ENCODE results near the gene AFF3. TPM values are rescaled to one million over a fixed set of nuclear protein-coding genes. Genes with fewer than 3 reads are reported as not detected.

Gene AFF3
- polyA plus RNA-seq, 3 donors, result 16.2 to 22.8 (median 18.5) TPM

- no peak for DNase-seq (ENCODE audit: low read depth in 3 of 3, low spot score in 2 of 3)
Observed at GRCh38 chr2:99808361-99809200, 333.8 kb downstream of the AFF3 start.

GRCh38 chr2:99806758-99807157 lies 335.6 kb downstream of the AFF3 start:
- DNase-seq (ENCODE audit: low read depth in 3 of 3, low spot score in 2 of 3), result no peak

- no peak for DNase-seq (ENCODE audit: low read depth in 3 of 3, low spot score in 2 of 3)
Observed at GRCh38 chr2:99805930-99806476, 336.4 kb downstream of the AFF3 start.

GRCh38 chr2:99803846-99804245 lies 338.5 kb downstream of the AFF3 start:
- no peak for DNase-seq (ENCODE audit: low read depth in 3 of 3, low spot score in 2 of 3)

- DNase-seq (ENCODE audit: low read depth in 3 of 3, low spot score in 2 of 3), result no peak
Observed at GRCh38 chr2:99802734-99803133, 339.7 kb downstream of the AFF3 start.

GRCh38 chr2:99801327-99801901 lies 341.0 kb downstream of the AFF3 start:
- no peak for DNase-seq (ENCODE audit: low read depth in 3 of 3, low spot score in 2 of 3)

GRCh38 chr2:99797475-99797874 lies 344.9 kb downstream of the AFF3 start:
- DNase-seq (ENCODE audit: low read depth in 3 of 3, low spot score in 2 of 3), result no peak

GRCh38 chr2:99794414-99794813 lies 348.0 kb downstream of the AFF3 start:
- DNase-seq (ENCODE audit: low read depth in 3 of 3, low spot score in 2 of 3), result no peak

GRCh38 chr2:99793022-99793421 lies 349.4 kb downstream of the AFF3 start:
- DNase-seq (ENCODE audit: low read depth in 3 of 3, low spot score in 2 of 3), result no peak

- DNase-seq (ENCODE audit: low read depth in 3 of 3, low spot score in 2 of 3), result no peak
Observed at GRCh38 chr2:99789849-99790248, 352.5 kb downstream of the AFF3 start.

- no peak for DNase-seq (ENCODE audit: low read depth in 3 of 3, low spot score in 2 of 3)
Observed at GRCh38 chr2:99787769-99788382, 354.5 kb downstream of the AFF3 start.

GRCh38 chr2:99786636-99787390 lies 355.6 kb downstream of the AFF3 start:
- DNase-seq (ENCODE audit: low read depth in 3 of 3, low spot score in 2 of 3), result no peak

- no peak for DNase-seq (ENCODE audit: low read depth in 3 of 3, low spot score in 2 of 3)
Observed at GRCh38 chr2:99784946-99785345, 357.4 kb downstream of the AFF3 start.

- DNase-seq (ENCODE audit: low read depth in 3 of 3, low spot score in 2 of 3), result no peak
Observed at GRCh38 chr2:99784282-99784681, 358.1 kb downstream of the AFF3 start.

GRCh38 chr2:99780276-99780675 lies 362.1 kb downstream of the AFF3 start:
- no peak for DNase-seq (ENCODE audit: low read depth in 3 of 3, low spot score in 2 of 3)

- no peak for DNase-seq (ENCODE audit: low read depth in 3 of 3, low spot score in 2 of 3)
Observed at GRCh38 chr2:99779276-99779675, 363.1 kb downstream of the AFF3 start.

- DNase-seq (ENCODE audit: low read depth in 3 of 3, low spot score in 2 of 3), result no peak
Observed at GRCh38 chr2:99777656-99778290, 364.6 kb downstream of the AFF3 start.

- DNase-seq (ENCODE audit: low read depth in 3 of 3, low spot score in 2 of 3), result no peak
Observed at GRCh38 chr2:99776906-99777646, 365.3 kb downstream of the AFF3 start.

GRCh38 chr2:99776206-99776905 lies 366.0 kb downstream of the AFF3 start:
- no peak for DNase-seq (ENCODE audit: low read depth in 3 of 3, low spot score in 2 of 3)

Data from right renal cortex interstitium (tissue), 3 donors.